DMS53 treated with DMSO at 0.1 percent for 48 hours (cell line): ENCODE data around the gene ROBO4.

Experiments used
- DNase-seq: peaks from one replicate; lab custom pipeline; 2025; ENCODE audit not compliant: unreplicated experiment; lab: John Stamatoyannopoulos, UW

ROBO4 gene

DNA sequence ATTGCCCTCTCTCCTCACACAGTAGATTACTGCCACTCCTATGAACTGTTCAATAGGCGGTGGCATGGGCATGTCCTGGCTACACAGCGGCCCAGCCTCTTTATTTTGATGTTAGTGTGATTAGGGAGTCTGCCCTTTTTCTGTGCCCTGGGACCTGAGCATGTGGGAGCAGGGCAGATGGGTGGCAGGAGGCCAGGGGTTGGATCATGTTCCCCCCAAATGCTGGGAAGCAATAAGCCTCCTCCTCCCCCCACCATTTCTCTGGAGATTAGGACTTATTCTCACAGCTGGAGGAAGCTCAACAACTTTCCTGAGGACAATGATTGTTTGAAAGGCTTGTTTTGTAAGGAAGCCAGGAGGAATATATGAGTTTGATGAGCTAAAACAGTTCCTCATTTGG lies 22.2 kb upstream of the ROBO4 start:
- no peak for DNase-seq

DNA sequence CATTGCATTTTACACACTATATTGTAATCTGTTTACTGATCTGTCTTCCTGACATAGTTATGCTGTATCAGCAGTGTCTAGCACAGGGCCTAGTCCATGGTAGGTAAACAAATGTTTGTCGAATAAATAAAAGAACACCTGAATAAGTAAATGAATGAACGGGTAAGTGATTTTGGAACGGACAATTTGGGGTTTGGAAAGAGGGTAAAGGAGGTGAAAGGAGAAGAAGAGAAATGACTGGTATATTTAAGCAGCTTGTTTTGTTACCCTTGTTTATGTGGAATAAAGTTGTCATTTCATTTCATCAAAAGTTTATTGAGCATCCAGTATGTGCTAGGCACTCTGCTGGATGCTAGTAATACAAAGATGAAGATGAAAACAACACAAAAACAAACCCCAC lies 21.3 kb upstream of the ROBO4 start, which contains the start of gene HEPN1:
TSS of gene HEPN1 (plus strand) at position 301 of the 400 bp plus-strand sequence.
- no peak for DNase-seq

DNA sequence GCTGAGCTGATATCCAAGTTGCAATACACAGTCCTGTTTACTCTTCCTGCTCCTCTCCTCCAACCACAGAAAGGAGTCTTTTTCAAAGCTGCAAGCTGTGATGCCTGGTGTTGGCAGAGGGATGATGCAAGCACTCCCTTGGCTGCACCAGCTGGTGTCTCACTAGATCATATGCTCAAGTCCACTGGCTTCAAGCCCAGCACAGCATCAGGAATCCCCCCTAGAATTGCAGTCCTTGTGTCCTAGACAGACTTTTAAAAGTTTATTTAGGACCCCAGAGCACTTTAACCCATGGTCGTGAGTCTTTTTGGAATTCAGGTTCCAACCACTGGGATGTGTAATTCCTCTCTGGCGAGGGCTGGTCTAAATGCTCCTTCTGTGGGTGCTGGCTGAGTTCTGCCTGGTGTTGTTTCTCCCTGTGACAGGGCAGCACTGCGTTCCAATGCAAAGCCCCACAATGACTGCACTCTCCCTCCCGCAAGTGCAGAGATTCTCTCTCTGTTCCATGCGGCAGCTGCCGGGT lies 19.5 kb upstream of the ROBO4 start:
- DNase-seq = no peak

DNA sequence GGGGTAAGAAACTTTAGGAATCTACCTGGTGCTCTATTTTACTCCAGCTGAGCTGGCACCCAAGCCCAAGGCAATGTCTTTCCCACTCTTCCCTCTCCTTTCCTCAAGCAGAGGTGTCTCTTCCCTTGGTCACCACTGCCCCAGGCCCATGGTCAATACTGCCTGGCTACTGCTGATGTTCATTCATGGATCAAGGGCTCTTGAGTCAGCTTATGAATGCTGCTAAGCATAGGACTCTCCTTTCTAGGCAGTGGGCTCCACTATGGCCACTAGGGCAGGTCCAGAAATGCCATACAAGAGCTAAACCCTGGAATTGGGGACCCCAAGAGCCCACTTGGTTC lies 18.7 kb upstream of the ROBO4 start:
- DNase-seq = no peak

DNA sequence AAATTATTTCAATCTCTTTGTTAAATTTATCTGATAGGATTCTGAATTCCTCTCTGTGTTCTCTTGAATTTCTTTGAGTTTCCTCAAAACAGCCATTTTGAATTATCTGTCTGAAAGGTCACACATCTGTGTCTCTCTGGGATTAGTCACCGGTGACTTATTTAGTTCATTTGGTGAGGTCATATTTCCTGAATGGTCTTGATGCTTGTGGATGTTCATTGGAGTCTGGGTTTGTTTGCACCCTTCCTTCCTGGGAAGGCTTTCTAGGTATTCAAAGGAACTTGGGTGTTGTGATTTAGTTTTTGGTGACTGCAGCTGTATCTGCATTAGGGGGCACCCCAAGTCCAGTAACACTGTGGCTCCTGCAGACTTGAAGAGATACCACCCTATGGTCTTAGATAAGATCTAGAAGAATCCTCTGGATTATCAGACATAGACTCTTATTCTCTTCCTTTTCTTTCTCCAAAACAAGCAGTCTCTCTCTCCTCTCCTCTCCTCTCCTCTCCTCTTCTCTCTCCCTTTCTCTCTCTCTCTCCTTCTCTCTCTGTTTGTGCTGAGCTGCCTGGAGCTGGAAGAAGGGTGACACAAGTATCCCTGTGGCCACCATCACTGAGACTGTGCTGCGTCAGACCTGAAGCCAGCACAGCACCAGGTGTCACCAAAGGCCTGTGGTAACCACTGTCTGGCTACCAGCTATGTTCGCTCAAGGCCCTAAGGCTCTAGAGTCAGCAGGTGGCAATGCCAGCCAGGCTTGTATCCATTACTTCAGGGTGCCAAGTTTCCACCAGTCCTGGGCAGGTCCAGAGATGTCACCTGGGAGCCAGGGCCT lies 18.1 kb upstream of the ROBO4 start:
- no peak for DNase-seq

DNA sequence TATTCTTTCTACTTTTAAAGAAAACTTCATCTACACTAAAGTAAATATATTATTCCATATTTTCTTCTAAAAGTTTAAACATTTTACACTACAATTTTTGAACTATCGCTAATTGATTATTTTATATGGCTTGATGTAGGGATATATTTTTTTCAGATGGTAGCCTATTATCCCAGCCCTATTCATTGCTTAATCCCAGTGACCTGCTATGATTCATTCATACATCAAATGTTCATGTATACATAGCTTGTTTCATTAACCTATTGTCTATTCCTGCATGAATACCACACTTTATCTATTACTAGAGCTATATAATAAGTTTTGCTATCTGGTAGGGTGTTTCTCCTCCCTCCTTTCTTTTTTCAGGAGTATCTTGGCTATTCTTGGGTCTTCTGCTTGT lies 5.0 kb upstream of the ROBO4 start:
- no peak for DNase-seq

DNA sequence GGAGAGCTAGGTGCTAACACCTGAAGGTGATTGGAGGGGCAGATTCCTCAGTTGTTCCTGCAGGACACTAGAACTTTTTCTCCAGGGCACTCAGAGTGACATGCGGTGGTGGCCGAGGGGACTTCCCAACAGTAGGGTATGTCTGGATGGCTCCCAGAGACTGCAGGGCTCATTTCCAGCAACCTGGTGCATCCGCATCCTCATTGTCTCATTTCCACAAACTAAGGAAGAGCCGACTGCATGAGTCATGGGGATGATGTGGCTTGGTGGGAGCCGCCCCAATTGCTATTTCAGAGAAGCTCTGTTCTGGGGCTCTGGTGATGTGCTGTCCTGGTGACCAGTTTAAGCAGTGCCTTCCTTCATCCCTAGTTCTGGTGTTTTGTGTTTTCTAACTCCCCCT lies 2.8 kb upstream of the ROBO4 start:
- no peak for DNase-seq

DNA sequence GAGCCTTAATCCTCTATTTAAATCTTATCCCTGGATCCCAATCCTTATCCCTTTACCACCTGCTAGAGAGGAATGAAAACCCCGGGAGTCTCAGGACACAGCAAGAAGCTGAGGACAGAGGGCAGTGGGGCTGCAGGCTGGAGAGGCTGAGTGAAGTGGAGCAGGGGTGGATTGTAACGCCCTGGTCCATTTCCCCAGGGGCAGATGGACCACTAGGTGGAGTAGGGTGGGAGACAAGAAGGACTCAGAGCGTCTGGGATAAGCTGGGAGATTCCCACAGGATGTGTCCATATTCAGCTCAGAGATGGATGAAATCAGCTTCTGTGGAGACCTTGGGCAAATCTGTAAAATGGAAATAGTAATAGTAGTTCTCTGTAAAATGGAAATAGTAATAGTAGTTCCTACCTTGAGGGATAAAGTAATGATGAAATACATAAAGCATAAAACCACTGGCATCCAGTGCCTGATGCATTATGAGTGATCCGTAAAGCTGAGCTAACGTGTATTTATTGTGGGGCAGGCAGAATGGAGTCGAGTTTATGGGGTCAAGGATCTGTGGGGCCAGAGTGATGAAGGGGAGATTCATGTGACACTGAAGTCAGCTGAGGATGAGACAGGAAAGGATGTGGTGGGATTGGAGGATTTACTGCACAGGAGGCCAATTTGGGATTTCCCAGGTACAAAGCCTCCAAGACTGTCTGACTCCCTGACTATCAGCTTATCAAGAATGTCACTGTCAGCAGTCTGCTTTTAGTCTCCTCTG lies 1.9 kb upstream of the ROBO4 start:
- no peak for DNase-seq

DNA sequence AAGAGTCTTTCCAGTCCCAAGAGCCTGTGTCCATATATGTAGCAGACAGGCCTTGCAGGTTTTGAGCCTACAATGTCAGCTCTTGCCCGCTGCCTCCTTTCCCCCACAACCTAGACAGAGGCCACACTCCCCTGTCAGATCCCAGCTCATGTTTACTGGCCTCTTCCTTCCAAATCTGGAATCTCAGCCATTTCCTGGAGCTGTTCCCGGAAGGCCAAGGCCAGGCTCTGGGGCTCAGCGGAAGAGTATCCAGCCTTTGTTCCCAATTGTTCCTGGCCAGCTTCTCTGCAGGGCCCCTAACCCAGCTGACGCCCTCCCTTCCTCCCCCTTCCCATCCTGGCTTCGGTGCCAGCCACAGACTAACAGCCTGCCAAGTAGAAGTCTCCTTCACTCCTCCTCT lies 1.0 kb upstream of the ROBO4 start:
- no peak for DNase-seq

DNA sequence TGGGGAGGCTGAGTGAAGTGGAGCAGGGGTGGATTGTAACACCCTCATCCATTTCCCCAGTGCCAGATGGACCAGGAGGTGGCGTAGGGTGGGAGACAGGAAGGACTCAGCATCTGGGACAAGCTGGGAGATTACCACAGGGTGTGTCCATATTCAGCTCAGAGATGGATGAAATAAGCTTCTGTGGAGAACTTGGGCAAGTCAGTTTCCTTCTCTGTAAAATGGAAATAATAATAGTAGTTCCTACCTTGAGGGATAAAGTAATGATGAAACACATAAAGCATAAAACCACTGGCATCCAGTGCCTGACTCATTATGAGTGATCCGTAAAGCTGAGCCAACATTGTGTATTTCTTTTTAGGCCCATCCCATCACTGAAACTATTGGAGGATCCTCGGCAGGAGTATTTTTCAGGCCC lies 607 bp upstream of the ROBO4 start:
- no peak for DNase-seq

DNA sequence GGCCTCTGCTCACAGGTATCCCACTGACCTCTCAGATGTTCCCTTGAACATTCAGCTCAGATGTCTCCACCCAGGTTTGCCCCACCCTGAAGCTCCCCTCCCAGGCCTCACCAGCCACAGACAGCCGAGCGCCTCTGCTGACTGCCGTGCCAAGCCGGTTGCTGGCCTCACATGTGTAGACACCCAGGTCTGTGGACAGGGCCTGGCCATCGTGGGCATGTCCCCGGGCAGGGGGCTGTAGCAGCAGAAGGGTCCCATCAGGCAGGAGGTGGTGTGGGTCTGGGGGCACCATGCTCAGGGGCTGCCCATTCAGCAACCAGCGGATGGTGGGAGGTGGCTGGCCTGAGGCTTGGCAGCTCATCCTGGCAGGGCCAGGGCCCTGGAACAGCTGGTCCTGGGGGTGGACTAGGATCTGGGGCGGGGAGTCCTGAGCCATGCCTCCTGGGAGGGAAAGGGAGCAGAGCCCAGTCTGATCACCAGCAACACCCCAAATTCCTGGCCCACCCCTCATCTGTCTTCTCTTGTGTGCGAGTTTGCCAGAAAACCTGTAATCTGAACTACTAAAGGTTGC lies 759 bp downstream of the ROBO4 start:
- no peak for DNase-seq

DNA sequence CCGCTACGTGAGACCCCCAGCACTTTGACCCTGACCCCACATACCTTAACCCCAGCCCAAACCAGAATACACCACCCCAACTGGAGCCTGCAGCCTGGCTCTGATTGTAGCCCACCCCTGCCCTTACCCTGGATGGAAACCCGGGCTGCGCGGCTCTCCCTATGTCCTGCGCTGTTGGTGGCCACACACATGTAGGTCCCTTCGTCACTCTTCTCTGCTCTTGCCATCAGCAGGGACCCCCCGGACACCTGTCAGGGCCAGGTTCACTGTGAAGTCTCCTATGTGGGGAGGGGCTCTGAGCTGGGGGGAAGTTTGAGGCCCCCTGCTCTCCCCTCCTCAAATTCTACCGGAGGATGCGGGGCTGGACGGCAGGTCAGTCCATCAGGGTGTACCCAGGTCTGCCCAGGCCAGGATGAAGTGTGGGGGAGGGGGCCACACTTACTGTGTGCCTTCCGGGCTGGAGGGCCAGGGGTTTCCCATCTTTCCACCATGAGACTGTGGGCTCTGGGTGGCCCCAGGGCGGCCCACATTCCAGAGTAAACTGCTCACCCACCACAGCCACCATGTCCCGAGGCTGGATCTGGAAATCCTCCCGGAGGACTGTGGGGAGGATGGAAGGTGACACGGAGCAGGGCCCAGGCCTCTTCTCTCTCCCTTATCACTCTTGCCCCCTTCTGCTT lies 1.5 kb downstream of the ROBO4 start:
- no peak for DNase-seq

DNA sequence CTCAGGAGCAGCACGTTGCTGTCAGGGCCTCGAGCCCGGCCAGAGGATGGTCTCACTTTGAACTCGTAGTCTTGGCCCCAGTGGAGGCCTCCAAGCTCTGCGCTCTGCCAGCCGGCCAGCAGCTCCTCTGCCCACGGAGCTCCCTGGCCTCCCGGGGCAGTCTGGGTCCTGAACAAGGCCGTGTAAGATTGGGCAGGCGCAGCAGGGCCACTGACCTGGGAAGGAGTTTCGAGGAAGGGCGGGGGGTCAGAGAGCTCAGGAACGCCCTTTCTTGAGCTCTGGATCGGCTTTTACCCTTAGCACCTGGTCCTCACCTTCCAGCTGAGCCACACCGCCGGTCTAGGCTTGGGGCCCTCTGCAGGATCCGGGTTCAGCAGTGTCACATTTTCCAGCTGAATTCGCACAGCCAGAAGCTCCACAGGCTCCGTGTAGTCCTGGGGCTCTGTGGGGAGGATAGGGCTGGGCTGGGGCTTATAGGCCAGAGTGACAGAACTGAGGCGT lies 2.1 kb downstream of the ROBO4 start:
- DNase-seq = no peak

DNA sequence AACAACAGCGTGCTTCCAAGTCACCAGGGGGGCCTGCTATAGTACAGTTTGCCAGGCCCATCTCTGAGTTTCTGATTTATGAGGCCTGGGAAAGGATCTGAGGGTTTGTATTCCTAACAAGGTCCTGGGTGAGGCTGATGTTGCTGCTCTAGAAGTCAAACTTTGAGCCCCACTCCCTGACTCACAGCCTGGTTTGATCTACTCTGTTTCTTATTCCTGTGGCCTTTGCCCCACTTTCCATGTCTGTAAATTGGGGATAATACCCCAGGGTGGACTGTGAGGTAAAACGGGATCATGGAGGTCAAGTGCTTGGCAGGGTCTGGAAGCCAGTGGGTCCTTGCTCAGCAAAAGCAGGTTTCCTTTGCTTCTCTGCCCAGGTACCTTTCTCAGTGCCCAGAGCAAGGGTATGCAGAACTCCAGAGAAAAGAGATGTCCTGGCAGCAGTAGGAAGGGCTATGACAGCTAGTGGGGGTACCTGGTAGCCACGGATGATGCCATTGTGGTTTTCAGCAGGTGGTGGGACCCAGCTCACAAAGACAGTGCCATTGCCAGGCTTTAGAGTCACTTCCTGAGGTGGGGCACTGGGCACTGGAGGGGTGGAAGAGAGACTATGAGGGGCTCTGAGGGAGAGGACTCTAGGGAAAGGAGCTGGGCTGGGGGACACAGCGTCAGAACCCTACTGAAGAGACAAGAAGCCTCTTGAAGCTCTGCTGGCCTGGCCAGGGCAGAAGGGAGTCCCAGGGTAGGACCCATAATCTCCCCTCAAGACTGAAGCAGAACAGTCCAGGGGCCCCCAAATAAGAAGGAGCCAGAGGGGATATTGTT lies 2.8 kb downstream of the ROBO4 start:
- DNase-seq = no peak

DNA sequence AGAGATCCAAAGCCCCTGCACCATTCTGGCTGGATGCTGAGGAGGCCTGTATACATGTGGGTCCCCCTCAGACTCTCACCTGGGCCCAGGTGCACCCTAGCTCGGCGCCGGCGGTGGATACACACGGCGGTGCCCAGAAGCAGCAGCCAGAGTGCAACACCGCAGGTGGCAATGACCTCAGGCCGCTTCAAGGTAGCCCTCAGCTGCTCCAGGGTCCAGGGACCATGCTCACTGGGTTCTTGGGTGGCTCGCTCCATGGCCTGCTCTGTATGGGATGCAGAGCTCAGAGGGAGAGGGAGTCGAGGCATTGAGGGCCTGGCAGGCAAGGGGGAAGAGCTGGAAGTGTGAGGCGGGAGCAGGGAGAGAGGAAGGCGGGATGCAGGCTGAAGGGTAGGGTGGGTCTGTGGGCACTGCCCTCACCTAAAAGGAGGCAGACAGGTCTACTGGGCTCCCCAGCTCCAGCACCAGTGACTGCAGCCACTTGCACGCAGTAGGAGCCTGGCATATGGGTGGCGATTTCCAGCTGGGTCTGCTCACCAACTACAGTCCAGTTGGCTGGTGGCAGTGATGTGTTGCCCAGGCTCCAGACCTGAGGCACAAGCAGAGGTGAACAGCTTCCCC lies 3.8 kb downstream of the ROBO4 start:
- no peak for DNase-seq

DNA sequence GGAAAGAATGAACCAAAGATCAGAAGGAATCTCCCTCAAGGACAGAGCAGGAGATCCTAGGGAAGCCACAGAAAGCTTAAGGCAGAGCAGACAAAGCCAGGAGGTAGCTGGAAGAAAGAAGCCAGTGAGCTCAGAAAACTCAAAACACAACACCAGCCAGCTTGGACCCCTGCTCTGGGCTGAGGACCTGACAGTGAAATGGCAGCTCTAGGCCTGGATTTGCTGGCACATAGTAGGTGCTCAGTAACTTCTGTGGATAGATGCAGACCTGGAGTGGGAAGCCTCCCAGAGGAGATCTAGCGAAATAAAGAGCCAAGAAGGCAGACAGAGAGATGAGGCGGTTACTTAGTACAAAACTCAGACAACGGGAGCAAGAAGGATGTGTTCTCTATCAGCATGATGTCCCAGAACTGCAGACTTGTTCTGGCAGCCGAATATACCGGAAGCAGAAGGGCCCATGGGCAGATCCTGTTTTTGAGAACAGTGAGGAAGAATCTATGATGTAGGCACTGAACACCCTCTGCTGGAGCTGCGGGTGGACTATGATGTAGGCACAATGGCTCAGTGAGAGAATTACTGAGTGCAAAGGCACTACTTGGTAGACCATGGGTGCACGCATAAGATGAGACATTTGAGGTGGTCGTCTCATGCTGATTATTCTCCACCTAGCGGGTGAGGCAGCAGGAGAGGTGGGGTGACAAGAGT lies 4.8 kb downstream of the ROBO4 start:
- no peak for DNase-seq

DNA sequence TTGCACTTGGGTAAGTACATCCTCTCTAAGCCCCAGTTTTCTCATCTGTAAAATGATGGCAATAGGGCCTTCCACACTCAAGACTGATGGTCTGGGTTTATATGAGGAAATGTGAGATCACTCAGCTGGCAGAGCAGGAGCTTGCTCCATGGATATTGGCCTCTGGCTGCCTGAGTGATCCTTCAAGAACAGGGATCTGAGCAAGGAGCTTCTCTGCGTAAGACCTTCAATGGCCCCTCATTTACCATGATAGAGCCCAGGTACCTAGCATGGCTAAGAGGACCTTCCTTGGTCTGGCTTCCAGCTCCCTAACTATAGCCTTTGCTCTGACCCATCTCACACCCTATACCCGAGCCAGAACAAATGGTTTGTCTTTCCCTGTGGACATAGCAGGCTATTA lies 5.5 kb downstream of the ROBO4 start:
- DNase-seq = no peak

DNA sequence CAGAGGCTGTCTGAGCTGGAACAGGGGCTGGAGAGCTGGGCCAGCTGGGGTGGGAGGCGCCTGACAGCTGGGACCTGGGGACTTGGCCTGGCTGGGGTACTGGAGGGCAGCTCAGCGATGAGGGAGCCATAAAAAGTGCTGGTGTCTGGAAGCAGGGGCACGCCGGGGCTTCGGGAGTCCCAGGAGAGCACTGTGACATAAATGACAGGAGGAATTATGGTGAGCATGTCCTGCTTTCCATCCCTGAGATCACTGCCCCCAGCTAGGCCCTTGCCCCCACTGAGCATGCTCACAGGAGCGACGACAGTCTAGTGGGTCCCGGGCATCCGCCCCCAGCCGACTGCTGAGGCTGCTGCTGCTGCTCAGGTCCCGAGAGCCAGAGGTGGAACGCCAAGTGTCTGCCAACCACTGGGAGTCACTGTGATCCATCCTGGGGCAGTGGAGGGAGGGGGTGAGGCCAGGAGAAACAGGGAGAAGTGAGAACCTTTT lies 6.2 kb downstream of the ROBO4 start:
- DNase-seq = no peak
